Measurements from ENCODE around the gene RIPK4.
"Not testable (repeated sequence)": the region's sequence is repeated elsewhere in the genome, so short reads cannot be mapped to it uniquely, and the experiment has no call there.

The RIPK4 gene

DNA sequence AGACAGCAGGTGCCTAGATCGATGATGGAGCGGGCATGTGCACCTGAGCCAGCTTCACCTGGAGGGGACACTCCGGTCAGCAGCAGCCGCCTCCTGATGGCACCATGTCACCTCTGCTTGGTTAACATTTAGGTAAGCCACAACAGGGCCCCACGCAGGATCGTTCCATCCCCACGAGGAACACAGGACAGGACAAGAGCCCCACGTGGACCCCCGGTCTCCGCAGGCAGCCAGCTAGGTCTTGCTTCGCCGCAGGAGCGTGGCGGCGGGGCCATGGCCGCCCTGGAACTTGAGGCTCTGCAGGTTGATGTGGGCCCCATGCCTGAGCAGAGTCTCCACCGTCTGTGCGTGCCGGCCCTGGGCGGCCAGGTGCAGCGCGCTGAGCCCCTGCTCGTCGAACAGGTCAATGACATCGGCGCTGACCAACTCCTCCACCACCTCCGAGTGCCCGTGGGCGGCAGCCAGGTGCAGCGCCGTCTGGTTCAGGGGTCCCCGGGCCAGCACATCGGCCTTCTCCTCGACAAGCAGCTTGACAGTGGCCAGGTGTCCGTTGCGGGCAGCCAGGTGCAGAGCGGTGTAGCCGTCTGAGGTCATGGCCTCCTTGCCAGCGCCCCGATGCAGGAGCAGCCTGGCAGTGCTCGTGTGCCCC is 26.1 kb downstream of the RIPK4 start:
- DNase-seq, result no peak

DNA sequence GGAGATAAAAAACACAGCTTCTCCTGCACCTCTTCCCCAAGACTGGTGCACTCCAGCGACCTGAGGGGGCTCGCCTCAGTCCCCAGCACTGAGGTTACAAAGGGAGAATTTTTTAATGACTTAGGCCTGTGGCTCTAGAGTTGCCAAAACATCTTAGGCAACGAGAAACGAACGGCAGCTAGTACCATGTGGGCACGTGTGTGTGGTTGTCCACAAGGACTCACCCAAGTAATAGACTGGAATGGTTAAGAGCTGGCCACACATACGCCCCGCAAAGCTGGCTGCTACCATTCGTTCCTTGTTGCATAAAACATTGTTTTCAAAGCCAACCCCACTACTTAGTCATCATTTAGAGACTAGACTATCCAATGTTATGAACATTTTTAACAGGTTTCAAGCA is 26.9 kb downstream of the RIPK4 start:
- DNase-seq, result no peak

DNA sequence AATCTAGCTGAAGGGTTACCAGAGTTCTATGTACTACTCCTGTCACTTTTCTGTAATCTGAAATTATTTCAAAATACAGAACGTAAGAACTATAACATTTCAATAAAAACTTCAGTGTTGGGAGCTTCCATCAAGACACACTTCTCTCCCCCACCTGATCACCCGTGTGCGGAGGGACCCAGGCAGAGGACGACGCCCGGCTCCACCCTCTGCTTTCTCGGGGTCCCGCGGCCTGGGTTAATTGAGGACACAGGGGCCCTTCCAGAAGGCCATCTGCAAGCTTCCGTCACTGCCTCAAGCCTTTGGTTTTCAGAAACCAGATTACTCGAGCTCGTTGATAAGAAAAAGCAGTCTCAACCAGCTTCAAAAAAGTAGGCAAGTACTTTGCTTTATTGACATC is 27.8 kb downstream of the RIPK4 start:
- no peak for DNase-seq

DNA sequence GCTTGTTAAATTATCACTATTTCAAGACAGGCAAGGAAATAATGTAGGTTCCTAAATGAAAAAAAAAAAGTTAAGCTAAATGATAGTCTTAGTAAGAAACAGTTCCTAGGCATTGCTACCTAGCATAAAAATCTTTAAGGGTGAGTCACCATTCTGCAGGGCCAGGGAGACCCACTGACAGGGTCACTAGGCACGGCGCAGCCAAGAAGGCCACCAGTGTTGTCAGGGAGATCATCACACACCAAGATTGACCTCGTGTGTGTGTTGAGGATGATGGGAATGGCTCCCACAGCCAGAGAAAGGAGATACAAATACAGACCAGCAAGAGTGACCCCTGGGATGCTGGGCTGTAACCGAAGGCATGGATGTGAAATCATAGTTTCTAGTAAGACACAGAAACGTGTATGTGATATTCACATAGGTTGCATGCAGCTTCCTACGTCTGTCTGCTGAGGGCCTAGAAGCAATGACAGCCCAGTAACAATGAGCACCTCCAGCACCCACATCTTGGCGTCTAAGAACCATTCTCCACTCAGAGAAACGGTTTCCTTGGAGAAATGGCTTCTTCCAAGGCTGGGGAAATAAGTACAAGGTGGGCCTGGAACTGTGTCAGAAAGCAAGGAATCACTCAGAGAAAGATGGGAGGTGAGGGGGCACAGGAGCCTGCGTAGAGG is 29.1 kb downstream of the RIPK4 start:
- no peak for DNase-seq

DNA sequence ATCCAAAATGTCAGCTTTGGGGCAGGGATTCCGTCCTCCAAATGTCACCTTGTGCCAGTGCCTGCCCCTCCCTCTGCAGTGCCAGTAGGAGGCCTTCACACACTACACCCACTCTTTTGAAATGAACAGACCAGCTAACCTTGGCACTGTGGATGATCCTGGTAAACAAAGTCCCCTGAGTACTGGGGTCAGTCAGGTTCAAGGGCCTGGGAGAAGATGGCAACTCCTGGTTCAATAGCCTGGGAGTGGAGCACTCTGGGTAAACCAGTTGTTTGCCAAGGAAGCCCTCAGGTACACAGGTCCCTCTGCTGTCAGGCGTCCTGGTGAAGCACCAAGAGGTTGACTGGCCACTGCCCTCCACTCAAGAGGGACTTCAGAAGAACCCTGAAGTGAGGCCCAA is 30.4 kb downstream of the RIPK4 start:
- DNase-seq, result no peak

DNA sequence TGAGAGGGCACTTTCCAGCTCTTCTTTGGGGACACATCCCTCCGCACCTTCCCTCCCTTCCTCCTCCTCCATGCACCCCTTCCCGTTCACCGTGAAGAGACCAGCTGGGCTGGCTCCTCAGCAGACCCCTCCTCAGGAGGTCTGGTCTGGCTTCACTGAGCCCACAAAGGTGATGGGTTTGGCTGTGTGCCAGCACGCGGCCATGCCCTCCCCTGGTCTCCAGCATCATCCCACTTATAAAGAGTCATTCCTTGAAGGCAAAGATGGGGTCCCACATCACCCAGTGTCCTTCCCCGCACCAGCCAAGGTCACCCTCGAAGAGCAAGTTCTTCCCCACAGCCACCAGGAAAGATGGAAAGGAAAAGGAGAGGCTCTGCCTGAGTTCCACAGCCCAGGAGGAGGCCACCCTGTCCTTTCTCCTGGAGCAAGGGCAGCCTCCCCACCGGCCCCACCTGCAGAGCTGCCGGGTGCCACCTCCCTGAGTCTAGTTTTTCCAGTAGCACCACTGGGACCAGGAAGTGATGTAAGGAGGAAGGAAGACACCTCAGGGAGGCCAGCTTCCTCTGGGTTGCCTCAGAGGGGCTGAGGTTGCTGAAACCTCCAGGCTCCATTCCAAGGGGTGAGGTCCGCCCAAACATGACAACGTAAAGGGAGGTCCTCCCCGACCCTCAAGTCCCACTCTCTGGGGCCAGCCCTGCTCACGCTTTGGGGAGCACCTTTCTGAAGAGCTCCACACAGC is 32.7 kb downstream of the RIPK4 start:
- DNase-seq, result no peak

DNA sequence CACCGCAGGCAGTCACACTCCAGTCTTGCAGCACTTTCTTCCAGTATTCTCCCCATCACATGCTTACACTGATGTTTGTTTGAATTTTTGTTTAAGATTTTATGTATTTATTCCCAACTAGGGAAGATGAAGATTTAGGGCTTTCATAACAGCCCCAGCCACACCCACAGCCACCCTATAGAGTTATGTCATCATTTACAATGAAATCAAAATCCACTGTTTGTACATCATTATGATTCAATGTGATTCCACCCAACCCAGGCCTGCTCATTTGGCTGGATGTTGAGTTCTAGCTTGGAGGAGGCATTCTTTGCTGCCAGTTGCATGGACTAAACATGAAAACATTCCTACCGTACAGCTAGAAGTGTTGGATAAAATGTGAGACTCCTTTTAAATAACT is 35.8 kb downstream of the RIPK4 start:
- no peak for DNase-seq

DNA sequence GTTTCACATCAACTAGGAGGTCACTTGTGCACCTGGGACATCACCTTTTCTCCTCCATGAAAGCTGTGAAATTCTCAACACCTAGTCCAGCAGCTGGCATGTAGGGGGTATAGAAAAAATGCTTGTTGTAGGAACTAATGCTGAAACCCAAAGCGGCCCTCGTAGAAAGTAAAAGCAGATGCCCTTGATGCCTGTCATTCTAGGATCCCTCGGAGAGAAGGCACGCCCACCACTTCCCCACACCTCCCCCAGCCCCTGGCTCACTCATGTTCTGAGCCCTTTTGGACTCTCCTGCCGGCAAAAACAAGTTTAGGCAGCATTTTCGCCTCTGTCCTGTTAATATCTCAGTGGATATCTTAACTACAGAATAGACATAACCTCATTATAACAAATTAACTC is 36.5 kb downstream of the RIPK4 start:
- no peak for DNase-seq

DNA sequence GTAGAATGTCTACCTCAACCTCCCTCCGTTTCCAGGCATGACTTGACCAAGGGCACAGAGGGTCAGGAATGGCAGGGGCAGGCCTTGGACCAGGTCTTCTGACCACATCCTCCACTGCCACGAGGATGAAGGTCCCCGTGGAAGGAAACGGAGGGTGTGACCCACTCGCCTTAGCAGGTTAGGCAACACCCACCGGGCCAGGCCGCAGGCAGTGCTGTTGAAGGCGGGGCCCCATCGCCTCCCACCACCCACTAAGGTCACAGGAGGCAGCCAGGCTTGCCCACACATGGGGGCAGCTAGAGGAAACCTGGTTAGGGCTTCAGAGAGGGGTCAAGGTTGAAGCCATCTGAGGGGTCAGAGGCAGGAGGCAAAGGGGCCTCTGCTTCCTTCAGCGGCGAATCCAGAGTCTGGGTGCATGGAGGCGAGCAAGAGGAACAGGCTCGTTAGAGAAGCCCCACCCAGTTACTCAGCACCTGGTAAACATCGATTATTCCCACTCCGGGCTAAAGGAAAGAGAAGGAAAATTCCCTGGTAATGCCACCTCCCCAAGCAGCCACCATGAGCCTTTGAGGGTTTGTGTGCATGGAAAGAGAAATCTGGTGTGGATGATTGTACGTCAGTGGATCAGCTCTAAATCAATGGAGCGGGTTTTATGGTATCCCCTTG is 37.0 kb downstream of the RIPK4 start:
- no peak for DNase-seq

DNA sequence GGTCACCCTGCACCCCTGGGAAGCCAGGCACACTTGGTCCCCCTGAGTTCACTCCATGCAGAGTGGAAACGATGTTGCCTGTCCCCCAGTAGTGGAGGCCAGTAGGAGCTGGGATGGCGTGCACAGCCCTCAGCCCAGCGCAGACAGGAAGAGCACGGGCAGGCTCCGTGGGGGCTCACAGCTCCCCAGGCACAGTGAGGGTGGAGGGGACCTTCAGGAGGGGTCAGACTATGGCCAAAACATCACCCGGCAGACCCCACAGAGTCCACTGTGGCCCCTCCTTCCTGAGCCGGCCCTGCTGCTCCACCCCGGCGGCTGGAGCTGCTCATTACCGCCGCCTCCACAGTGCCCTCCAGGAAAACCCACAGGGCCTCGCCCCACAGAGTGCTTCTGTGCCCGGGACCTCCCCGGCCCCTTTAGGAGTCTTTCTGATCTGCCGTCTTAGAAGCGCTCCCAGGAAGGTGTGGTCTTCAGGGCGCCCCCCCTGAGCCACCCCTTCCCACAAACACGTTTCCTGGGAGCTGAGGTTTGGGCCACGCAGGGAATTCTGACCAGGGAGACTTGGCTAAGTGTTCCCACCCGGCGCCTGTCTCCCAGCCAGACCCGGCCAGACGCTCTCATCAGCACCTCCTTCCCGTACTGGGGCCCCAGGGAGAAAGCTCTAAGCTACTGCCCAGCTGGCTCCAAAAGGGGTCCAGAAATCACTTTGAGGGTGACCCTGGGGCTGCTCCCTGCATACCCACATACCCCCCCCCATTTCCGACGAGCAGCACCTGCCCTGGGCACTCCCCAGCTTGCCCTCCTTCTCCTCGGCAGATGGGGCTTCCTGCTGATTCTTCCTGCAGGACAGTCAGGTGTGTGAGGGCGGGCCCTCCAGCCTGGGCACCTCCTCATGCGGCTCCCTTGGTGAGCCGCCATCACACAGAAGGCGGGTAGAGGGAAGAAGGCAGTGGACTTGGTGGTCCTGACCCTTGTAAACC is 38.8 kb downstream of the RIPK4 start:
- no peak for DNase-seq

DNA sequence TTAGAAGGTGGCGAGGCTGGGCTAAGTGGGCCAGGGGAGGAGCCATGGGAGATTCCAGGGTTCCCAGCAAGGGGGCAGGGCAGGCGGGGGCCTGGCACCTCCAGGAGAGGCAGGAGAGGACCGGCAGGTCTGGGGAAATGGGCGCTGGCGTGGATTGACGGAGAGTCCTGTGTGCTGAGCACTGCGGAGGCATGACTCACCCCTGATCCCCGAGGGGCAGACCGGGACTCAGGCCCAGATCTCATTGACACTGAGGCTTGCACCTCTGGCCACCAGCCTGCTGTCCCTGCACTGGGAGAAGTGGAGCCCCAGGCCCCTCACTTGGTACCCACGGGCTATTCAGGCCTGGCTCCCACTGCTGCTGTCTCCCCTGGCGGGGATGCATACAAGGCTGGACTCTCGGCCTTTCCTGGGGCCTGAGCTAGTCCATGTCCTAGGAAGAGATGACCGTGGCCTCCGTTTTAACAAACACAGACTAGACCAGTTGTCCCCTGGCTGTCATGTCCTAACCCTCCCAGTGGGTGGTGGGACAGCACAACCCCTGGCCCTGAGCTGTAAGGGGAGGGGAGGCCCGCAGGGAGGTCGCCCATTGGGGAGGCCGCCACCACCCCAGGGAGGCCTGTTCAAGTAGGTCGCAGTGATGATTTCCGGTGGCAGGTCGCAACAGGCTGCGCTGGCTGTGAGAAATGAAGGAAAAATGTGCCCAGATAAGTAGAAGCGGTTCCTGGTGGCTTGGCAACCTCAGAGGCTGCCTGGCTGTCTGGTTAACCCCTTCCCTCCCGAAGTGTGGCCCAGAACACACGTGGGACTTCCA is 39.7 kb downstream of the RIPK4 start:
- DNase-seq, result no peak

DNA sequence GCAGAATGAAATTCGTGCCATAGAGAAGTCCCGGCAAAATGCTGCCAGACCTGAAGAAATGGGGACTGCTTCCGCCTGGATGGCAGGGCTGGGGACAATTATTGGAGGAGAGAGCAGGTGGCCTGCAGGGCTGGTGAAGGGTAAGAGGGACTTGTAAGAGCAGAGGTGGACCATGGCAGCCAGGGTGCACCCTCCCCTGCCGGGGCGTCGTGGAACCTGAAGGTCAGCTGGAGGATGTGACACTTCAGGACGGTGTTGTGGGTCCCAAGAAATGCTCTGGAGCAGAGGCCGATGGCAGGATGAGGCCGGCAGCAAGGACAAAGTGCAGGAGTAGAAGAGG is 40.3 kb downstream of the RIPK4 start:
- DNase-seq, result no peak

DNA sequence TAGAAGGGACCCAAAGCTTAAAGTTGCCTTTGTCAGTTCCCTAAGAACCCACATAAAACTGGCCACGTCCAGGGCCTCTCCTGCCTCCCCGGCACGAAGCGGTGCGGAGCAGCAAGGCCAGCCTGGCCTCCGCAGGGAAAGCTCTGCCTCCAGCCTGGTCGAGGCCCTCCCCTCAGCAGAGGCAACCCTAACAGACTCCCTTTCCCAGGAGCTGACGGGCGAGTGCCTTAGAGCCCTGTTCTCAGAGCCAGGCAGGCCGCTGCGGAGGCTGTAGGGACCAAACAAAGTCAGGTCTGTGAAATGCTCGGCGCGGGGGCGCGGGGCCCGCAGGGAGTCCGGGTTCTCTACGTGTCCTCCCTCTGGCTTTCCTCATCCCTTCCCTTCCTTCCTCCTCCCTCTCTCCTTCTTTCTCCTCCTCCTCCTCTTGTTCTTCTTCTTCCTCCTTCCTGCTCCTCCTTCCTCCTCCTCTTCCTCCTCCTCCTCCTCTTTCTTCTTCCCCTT is 40.7 kb downstream of the RIPK4 start:
- no peak for DNase-seq

DNA sequence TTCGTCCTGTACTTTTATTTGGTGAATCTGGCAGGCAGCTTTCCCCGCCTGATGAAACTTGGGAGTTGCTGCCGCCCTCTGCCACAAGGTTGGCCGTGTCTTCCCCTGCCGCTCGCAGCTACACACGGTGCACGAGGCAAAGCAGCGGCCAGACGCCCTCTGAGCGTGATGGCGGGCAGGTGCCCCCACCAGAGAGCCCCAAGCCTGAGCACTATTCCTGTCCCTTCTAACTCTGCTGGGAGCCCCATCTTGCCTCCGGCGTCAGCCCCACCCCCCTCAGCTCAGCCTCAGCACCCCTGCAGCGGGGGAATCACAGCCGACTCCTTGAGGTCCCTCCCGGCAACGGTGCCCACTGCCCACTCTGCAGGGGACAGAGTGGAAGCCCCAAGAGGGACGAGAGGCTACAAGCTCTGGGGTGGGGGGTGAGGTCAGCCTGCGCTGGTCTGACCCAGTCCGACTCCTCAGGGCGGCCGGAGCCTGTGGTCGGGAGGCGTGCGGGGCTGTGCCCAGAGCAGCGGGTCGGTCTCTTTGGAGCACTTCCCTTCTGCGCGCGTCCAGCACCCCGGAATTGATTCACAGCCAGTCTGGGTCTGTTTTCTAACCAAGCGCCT is 41.3 kb downstream of the RIPK4 start:
- DNase-seq, result peak in 2 of 56 donors; percentile 6 to 13

DNA sequence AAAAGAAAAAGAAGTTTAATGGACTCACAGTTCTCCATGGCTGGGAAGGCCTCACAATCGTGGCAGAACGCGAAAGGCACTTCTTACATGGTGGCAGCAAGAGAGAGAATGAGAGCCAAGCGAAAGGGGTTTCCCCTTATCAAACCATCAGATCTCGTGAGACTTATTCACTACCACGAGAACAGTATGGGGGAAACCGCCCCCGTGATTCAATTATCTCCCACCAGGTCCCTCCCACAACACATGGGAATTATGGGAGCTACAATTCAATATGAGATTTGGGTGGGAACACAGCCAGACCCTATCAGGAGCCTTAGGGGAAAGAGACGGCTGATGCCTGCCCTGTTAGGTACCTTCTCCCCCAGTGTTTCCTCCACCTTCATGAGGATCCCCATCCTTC is 43.0 kb downstream of the RIPK4 start:
- DNase-seq, result not testable (repeated sequence)

DNA sequence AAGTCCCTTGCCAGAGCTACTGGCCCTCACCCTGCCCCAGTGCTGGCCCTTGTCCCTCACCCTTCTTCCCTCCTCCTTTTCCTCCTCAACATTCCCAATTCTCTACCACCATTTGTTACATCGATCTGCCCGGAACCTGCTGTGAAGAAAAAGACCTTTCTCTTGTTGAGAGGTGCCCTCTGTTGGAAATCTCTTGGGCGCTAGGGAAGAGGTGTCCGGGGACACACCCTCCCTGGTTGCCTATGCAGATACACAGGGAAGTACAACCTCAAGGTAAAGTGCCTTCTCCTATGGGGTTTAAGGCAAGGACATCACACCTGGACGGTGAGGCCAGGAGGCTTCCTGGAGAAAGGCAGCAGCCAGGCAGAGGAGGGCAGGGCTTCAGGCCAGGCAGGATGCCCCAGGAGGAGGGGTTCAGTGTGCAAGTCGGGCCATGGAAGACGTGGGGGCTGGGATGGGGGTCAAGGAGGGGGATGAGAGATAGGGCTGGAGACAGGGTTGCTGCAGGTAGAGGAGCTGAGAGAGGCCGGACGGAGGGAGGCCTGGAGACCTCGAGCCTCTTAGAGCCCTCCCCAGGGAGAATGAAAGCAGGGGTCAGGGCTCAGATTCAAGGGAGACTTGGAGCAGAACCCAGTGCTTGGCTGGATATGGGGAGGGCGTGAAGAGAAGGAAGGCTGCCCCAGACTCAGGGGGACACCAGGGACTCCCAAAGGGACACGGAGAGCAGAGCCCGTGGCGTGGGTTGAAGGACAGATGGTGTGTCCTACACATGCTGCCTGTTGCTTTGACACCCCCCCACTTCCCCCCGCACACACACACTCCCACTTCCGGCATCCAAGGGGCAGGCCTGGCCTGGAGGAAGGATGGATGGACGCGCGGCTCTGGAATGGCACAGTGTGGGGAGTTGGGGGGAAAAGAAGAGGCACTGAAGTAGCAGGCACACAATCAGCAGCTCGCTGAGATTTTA is 44.5 kb downstream of the RIPK4 start:
- DNase-seq, result no peak

DNA sequence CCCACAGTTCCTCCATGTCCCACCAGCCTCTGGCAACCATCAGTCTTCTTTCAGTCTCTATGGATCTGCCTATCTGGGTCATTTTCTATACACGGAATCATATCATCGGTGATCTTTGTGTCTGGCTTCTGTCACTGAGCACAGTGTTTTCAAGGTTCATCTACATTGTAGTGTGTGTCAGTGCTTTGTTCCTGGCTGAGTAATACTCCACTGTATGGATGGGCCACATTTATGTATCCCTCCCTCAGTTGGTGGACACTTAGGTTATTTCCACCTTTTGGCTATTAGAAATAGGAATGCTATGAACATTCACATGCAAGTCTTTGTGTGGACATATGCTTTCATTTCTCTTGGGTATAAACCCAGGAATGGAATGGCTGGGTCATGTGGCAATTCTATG is 46.6 kb downstream of the RIPK4 start:
- DNase-seq, result no peak

DNA sequence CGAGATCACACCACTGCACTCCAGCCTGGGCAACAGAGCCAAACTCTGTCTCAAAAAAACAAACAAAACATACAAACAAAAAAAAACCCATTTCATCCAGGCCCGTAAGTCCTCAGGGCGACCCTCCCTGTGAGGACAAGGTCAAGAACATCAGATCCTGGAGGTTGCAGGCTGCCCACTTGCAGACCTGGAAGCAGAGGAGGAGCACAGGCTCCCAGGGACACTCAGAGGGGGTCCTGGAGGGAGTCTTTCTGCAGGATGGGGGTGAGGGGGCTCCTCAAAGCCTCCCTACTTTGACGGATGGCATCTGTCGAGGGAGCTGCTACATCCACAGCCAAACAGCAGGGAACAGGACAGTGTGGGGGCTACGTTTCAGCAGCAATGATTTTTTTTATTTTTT is 47.2 kb downstream of the RIPK4 start:
- no peak for DNase-seq

Data from amygdala (tissue), 56 donors.